ENCODE data around the gene APBA3.

APBA3 gene

DNA sequence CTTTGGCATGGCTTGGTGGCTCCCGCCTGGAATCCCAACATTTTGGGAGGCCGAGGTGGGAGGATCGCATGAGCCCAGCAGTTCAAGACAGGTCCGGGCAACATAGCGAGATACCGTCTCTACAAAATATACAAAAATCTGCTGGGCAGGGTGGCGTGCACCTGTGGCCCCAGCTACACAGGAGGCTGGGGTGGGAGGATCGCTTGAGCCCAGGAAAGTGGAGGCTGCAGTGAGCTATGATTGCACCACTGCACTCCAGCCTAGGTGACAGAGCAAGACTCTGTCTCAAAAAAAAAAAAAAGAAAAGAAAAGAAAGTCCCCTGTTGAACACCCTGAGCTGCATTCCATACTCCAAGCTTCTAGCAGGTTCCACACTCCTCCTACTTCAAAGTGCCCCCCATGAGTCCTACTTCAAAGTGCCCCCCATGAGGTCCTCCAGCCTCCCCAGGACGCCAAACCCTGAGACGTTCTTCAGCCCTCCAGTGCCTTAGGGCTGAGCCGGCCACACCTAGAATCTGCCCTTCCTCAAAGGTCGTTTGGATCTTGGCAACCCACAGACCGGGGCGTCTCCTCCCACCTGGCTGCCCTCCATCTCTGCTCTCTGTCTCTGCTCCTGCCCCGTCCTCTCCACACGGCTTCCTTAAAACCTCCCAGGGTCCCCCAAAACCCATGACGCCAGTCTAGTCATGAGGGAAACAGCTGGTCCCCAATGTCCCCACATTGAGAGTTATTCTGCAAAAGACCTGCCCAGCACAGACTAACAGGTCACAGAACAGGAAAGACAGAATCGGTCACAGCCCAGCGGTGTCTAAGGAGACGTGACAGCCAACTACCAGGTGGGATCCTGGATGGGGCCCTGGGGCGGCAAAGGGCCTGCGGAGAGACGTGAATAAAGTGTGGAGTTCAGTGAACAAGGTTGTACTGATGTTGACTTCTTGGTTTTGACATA is 48.6 kb downstream of the APBA3 start:
- no peak for DNase-seq

DNA sequence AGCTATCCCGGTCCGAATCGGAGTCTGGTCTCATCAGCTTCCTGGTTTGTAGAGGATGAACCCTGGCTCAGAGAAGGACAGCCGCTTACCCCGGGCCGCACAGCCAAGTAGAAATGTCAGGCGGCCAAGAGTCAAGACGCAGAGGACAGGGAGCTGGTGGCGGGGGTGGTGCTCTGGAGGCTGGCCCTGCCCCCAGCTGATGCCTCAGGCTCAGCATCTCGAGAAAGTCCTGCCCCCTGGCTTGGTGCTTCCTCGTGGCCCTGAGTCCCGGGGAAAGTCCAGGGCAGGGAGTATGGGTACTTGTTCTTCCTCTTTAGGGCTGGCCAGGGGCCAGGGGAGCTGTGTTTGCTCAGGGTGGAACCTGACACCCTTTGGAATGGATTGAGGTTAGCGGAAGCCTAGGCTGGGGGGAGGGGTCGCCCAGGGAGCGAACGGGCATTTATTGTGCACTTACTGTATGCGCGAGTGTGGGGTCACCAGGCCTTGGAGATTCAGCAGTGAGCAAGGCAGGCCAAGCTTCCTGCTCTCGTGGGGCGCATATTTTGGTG is 51.2 kb downstream of the APBA3 start:
- DNase-seq: no peak

DNA sequence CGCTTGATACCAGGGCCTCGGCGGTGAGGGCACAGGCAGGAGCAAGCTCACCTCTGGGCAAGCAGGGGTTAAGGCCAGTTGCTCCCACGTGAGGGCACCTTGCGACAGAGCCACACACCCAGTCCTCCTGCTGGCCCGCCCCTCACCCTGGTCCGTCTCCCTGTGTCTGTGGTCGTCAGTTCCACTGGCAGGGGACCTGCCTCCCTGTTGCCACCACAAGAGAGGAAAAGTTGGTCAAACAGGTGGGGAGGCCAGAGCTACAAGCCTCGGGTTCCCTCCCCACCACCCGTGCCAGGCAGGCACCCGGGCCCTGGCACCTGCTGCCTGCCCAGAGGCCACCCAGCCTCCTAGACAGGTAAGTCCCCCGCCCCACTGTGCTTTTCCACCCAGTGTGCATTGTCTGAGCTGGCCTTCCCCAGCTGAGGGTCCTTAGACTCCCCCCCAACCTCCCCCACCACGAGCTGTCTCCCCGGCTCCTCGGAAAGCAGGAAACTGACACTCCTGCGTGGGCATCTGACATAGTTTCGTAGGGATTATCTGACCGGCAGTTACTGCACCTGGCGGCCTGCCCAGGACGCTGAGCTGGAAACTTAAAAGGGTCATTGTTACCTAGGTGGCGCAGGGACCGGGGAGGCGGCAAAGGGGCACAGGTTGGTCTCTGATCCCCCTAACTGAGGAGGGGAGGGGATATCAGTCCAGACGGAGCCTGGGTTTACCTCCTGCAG is 53.1 kb downstream of the APBA3 start, which contains the start of gene TJP3:
TJP3 (plus strand) TSS at position 178 of the 725 bp plus-strand sequence. CDS start 20,049 bp downstream, outside the sequence.
- no peak for DNase-seq

DNA sequence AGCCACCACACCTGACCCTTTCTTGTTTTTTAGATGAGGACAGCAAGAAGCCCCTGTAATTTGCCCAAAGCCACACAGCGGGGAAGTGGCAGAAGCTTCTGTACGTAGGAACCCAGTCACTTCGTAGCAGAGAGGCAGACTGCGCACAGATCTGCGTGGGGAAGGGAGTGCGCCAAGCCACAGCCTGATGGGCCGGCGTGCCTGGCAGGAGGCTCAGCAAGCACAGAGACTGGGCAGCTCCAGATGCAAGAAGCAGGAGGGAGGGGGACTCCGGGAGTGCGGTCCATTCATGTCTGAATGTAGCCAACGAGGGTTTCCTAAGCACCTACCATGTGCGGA is 53.7 kb downstream of the APBA3 start:
- DNase-seq: no peak

DNA sequence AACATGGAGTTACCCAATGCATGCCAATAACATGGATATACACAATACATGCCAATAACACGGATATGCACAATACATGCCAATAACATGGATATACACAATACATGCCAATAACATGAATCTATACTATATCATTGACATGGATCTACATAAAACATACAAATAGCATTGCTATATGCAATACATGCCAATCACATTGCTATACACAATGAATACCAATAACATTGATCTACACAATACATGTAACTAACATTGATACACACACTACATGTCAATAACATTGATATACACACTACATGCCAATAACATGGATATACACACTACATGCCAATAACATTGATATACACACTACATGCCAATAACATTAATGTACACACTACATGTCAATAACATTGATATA is 60.3 kb downstream of the APBA3 start:
- DNase-seq: no peak

All from stimulated activated CD4-positive, alpha-beta T cell treated with anti-CD3 and anti-CD28 coated beads, Interleukin-4, amount 100 ng/mL, for 4 hours (primary cell).